Measurements from ENCODE around the gene AP3D1. TPM values are rescaled to one million over a fixed set of nuclear protein-coding genes. Genes with fewer than 3 reads are reported as not detected.

The AP3D1 gene
- polyA plus RNA-seq, 4 donors, result 96.5 to 124 (median 111) TPM

- no peak for DNase-seq (ENCODE audit: low read depth in 4 of 4, low spot score in 3 of 4)
These were observed 99.3 kb downstream of the AP3D1 start for GRCh38 chr19:2051773-2052704.

- peak; percentile 76 to 89 (median 82) for DNase-seq (ENCODE audit: low read depth in 4 of 4, low spot score in 3 of 4)
These were observed 100.2 kb downstream of the AP3D1 start, which contains the start of gene MKNK2 for GRCh38 chr19:2050991-2051772. MKNK2 (minus strand) TSS chr19:2051244; CDS start chr19:2050851, 393 bp downstream.

Other genes starting within 250 kb of the AP3D1 start
- gene ADAT3, start 246.2 kb downstream of the AP3D1 start, polyA plus RNA-seq (ENCODE audit: insufficient read length in 4 of 4), result 1 to 10 TPM; 1.8 to 4.4 (median 2.2) TPM
- gene SCAMP4, start 246.2 kb downstream of the AP3D1 start, polyA plus RNA-seq (ENCODE audit: insufficient read length in 4 of 4), result 10 to 100 TPM; 58.1 to 80.5 (median 73.0) TPM
- gene CSNK1G2, start 210.4 kb downstream of the AP3D1 start, polyA plus RNA-seq (ENCODE audit: insufficient read length in 4 of 4), result 10 to 100 TPM; 51.2 to 73.3 (median 58.7) TPM
- 100 to 1,000 TPM in 2 of 4 donors, 10 to 100 TPM in 2; 86.4 to 114 (median 100) TPM for gene BTBD2, start 135.9 kb downstream of the AP3D1 start, polyA plus RNA-seq (ENCODE audit: insufficient read length in 4 of 4)
- gene MKNK2, start 100.3 kb downstream of the AP3D1 start, polyA plus RNA-seq (ENCODE audit: insufficient read length in 4 of 4), result 10 to 100 TPM; 62.2 to 94.8 (median 66.3) TPM
- gene MOB3A, start 55.2 kb downstream of the AP3D1 start, polyA plus RNA-seq (ENCODE audit: insufficient read length in 4 of 4), result 10 to 100 TPM; 23.4 to 26.8 (median 25.1) TPM
- gene IZUMO4, start 54.7 kb downstream of the AP3D1 start, polyA plus RNA-seq (ENCODE audit: insufficient read length in 4 of 4), result 1 to 10 TPM; 6.2 to 7.2 (median 7.0) TPM
- gene DOT1L, start 12.4 kb upstream of the AP3D1 start, polyA plus RNA-seq (ENCODE audit: insufficient read length in 4 of 4), result 10 to 100 TPM; 22.8 to 32.3 (median 26.3) TPM
- gene PLEKHJ1, start 84.8 kb upstream of the AP3D1 start, polyA plus RNA-seq (ENCODE audit: insufficient read length in 4 of 4), result 10 to 100 TPM; 58.4 to 91.2 (median 63.3) TPM
- 10 to 100 TPM; 65.4 to 91.1 (median 73.2) TPM for gene SF3A2, start 85.3 kb upstream of the AP3D1 start, polyA plus RNA-seq (ENCODE audit: insufficient read length in 4 of 4)
- 1 to 10 TPM; 1.7 to 4.0 (median 2.2) TPM for gene AMH, start 97.8 kb upstream of the AP3D1 start, polyA plus RNA-seq (ENCODE audit: insufficient read length in 4 of 4)
- under 1 TPM; 0.30 to 0.91 (median 0.45) TPM for gene JSRP1, start 104.9 kb upstream of the AP3D1 start, polyA plus RNA-seq (ENCODE audit: insufficient read length in 4 of 4)
- under 1 TPM in 3 of 4 donors, not detected in 1; 0.06 to 0.08 (median 0.06) TPM for gene PEAK3, start 130.6 kb upstream of the AP3D1 start, polyA plus RNA-seq (ENCODE audit: insufficient read length in 4 of 4)
- gene LINGO3, start 156.6 kb upstream of the AP3D1 start, polyA plus RNA-seq (ENCODE audit: insufficient read length in 4 of 4), result under 1 TPM in 1 of 4 donors, not detected in 3; 0.06 TPM
- gene LSM7, start 177.0 kb upstream of the AP3D1 start, polyA plus RNA-seq (ENCODE audit: insufficient read length in 4 of 4), result 100 to 1,000 TPM in 1 of 4 donors, 10 to 100 TPM in 3; 69.8 to 117 (median 73.1) TPM
- gene SPPL2B, start 177.1 kb upstream of the AP3D1 start, polyA plus RNA-seq (ENCODE audit: insufficient read length in 4 of 4), result 10 to 100 TPM; 53.8 to 91.6 (median 59.9) TPM
- under 1 TPM; 0.13 to 0.29 (median 0.26) TPM for gene TMPRSS9, start 208.7 kb upstream of the AP3D1 start, polyA plus RNA-seq (ENCODE audit: insufficient read length in 4 of 4)

All from right renal pelvis (tissue), 4 donors.